HuH-7 (cell line): ENCODE measurements around the gene ANKRD55.

ENCODE experiments used
- DNase-seq: peaks from one replicate; pipeline ENCODE4 v3.0.0; 2011; ENCODE audit warnings: low spot score

The ANKRD55 gene

DNA sequence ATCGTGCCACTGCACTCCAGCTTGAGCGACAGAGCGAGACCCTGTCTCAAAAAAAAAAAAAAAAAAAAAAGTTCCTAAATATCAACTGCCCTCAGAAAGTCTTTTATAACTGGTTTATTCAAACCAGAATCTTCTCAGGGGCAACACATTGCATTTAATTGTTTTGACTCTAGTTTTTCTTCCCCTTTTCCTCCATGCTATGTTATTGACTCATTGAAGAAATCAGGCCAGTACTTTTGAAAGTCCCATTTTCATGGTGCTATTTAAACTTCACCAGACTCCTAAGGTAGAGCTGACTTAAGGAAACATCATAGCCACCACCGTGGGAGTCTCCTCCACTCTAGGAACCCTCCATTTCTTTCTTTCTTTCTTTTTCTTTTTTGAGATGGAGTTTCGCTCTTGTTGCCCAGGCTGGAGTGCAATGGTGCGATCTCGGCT is 155.3 kb downstream of the ANKRD55 start:
- no peak for DNase-seq

DNA sequence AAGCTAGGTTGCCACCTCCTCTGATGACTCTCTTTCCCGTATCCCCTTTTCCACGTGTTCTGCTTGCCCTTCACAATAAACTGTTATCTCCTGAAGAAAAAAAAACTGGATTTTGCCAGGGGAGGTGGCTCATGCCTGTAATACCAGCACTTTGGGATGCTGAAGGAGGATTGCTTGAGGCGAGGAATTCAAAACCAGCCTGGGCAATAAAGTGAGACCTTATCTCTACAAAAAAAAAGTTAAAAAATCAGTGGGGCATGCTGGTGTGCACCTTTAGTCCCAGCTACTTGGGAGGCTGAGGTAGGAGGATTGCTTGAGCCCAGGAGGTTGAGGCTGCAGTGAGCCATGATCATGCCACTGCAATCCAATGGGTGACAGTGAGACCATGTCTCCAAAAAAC is 156.6 kb downstream of the ANKRD55 start:
- DNase-seq = no peak

DNA sequence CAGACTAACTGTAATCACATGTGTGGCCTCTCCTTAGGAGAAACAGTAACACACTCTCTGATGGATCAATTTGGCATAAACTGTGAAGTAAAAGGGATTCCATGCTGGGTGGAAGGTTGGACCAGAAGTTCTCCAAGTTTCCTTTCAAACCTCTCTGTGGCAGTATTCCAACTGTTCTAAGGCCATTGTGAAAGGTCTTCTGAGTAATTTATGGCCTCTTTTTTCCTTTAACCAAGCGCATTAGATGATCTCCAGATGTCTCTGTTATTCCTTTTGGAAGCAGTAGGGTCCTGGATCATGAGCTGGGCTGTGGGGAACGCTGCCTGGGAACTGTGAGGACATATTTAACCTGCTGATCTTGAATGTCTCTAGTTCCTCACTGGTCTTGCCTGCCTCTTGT is 157.8 kb downstream of the ANKRD55 start:
- no peak for DNase-seq

GRCh38 chr5:56072863-56073766 is 160.0 kb downstream of the ANKRD55 start:
- no peak for DNase-seq

- no peak for DNase-seq
These were observed 161.7 kb downstream of the ANKRD55 start for GRCh38 chr5:56071470-56071869.

DNA sequence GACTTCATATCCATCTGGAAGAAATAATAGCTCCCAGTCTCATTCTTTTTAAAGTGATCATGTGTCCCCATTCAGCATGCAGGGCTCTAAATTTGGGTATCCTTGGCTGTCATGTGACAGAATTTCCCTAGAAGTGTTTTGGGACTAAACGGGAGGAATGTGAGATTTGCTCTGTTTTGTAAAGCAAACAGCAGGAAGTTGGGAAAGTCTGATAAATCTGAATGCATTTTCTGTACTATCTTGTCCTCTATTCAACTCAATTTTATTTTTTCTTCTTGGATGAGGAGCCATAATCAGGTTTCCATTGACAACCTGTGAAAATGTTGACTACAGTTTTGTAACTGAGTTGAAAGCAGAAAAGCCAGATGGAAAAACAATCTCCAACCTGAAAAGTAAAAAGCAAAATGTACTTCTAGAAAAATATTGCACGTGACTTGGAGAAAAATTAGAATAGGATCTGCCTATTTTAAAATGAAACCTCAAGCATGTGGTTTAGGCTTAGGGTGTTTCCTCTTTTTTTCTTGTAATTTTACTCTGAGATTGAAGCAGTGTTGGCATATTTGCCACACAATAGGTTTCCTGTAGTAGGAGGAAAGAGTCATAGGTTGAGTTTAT is 162.2 kb downstream of the ANKRD55 start:
- DNase-seq = no peak

- no peak for DNase-seq
These were observed 163.4 kb downstream of the ANKRD55 start for GRCh38 chr5:56069652-56070226.

GRCh38 chr5:56066931-56067450 is 166.1 kb downstream of the ANKRD55 start:
- no peak for DNase-seq

DNA sequence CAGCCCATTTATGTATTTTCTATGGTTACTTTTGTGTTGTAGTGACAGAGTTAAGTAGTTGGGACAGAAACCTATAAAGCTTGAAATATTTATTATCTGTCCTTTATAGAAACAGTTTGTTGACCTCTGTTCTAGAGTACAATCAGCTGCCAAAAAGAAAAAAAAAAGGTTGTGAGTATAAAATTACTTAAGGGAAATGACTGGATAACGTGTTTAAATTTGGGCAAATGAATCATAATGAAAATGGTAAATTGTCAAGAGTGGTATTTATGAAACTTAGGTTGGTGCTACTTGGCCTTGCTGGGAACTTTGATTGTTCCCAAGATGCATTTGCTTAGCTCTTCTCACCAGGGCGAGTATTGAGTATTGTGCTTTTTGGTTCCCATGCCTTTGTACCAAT is 168.1 kb downstream of the ANKRD55 start:
- no peak for DNase-seq

GRCh38 chr5:56060276-56061110 is 172.6 kb downstream of the ANKRD55 start:
- DNase-seq = no peak

DNA sequence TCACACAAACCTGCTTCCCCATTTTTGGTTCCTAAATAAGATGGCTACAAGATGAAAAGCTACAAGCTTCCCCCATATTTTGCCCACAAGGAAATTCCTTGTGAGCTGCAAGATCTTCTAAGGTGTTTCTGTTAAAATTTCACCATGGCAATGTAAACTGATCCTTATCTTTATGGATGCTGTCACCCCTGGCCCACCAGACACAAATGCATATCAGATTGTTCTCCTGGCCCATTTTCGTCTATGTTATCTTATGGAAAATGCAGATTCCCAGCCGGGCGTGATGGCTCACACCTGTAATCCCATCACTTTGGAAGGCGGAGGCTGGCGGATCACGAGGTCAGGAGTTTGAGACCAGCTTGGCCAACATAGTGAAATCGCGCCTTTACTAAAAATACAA is 173.3 kb downstream of the ANKRD55 start:
- DNase-seq = no peak

GRCh38 chr5:56056875-56057274 is 176.3 kb downstream of the ANKRD55 start:
- DNase-seq = no peak

DNA sequence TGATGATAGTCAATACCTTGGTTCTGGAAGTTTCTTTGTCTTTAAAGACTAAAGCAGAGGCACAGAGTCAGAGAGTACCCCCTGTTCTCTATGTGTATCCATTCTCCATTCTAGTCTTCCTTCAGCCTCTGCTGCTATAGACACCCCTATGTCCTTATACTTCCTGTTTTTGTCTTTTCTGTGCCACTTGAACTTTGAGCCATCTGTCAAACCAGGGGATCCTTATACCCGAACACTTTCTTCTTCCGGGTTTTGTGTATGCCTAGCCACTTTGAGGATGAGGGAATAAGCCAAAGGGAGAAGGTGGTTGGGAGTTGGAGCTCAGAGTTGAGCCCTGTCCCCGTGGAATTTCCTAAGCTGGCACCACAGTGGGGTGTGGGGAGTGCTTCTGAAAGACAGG is 177.3 kb downstream of the ANKRD55 start:
- no peak for DNase-seq

DNA sequence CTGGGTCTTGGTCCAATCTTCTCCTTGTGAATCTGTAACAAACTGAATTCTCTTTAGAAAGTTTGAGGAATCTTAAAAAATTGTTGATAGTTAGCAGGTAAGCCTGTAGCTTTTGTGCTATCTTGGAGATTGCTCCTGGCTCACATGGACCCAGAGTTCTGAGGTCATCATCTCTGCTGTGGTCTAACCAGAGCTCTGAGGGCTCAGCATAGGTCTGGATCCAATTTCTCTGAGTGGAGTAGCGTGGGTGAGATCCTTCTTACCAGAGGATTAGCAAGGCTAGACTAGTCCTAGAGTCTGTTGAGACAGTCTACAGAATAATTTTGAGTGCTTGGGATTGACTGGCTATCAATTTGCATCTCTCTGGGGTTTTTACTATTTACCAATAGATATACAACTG is 177.8 kb downstream of the ANKRD55 start:
- DNase-seq = no peak

DNA sequence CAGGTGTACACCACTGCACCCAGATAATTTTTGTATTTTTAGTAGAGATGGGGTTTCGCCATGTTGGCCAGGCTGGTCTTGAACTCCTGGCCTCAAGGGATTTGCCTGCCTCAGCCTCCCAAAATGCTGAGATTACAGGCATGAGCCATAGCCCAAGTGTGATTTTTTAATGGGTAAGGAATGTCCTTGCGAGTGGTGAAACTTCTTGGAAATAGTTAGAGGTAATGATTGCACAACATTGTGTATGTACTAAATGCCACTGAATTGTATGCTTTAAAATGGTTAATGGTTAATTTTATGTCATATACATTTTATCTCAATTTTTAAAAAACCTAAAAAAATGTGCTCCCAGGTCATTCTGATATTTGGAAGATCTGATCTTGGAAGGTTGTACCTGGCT is 178.5 kb downstream of the ANKRD55 start:
- no peak for DNase-seq

- no peak for DNase-seq
These were observed 179.8 kb downstream of the ANKRD55 start for GRCh38 chr5:56053363-56053762.

DNA sequence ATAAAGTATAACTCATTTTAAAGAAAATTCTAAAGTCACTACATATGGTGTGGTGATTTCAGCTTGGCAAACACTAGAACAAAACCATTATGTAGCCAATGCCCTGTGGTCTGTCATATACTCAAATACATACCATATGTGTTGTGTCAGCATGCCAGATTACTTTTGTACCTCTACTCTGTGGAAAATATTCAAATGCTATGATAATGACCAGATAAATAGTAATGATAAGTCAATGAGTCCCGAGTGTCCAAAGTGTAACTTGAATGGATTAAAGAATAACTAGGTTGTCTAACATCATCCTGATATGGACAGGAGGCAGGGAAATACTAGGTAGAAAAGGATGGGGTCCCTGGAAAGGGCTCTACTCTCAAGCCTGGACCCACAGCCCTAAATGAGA is 180.4 kb downstream of the ANKRD55 start:
- DNase-seq = no peak

- DNase-seq = no peak
These were observed 182.4 kb downstream of the ANKRD55 start for GRCh38 chr5:56050551-56051255.
